Urinary bladder (tissue), 4 donors: ENCODE measurements around the gene ELANE. TPM values are rescaled to one million over a fixed set of nuclear protein-coding genes. Genes with fewer than 3 reads are reported as not detected.
A peak's percentile ranks its signal among the peaks of the same experiment; 100 is the strongest.
"Not testable (repeated sequence)": the region's sequence is repeated elsewhere in the genome, so short reads cannot be mapped to it uniquely, and the experiment has no call there.

ENCODE experiments used
- DNase-seq: peaks from one replicate; pipeline ENCODE4 v3.0.0-alpha.2; 2015; ENCODE audit errors: extremely low spot score
- H3K27ac ChIP-seq: one replicate; pipeline ENCODE4 v1.5.1; 2013; ENCODE audit warnings: low read depth, mild to moderate bottlenecking, moderate library complexity
- H3K36me3 ChIP-seq: one replicate; pipeline ENCODE4 v1.6.1; 2013; ENCODE audit warnings: mild to moderate bottlenecking, moderate library complexity; ENCODE audit not compliant: insufficient read depth
- H3K4me1 ChIP-seq: one replicate; pipeline ENCODE4 v1.6.1; 2013; ENCODE audit warnings: mild to moderate bottlenecking, moderate library complexity; ENCODE audit not compliant: insufficient read depth
- H3K4me3 ChIP-seq: one replicate; pipeline ENCODE4 v1.5.1; 2013; ENCODE audit warnings: low read depth, low read length
- WGBS: extraction: QIAGEN DNeasy Blood & Tissue Kit; methylation state at CpG from one replicate; pipeline ENCODE4 v1.1.7; 2013; 5-methylcytosine and 5-hydroxymethylcytosine counted together
- polyA plus RNA-seq: library from polyadenylated mRNA; stranded (reverse); fragments of 200-250 nt; gene quantifications from one replicate; pipeline ENCODE4 v1.2.3, GENCODE V29; 2013
- total RNA-seq: library from RNA; depleted of rRNA; stranded (reverse); fragments of >200 nt; gene quantifications from one replicate; pipeline ENCODE4 v1.2.3, GENCODE V29; 2014
- donor health status: healthy with polysubstance abuse.
- donor health status: healthy.

Gene ELANE
- total and polyA plus RNA-seq, 2 donors = 5.7 TPM; not detected in 1

GRCh38 chr19:843180-843835, 8.8 kb upstream of the ELANE start:
- Histone ChIP-seq H3K4me1 (peaks cover 2% of the 10 kb centered on the region), H3K36me3 (no peaks in the 10 kb centered on the region), H3K27ac (no peak overlapping the region), H3K4me3 (peak overlapping the region; percentile 2)
- 5% methylated on average over 46 of the region's 46 CpGs for WGBS
- DNase-seq = no peak

GRCh38 chr19:843836-844545, 8.1 kb upstream of the ELANE start:
- Histone ChIP-seq H3K4me1 (peaks cover 2% of the 10 kb centered on the region), H3K4me3 (peak overlapping the region; percentile 2), H3K27ac (no peak overlapping the region), H3K36me3 (no peaks in the 10 kb centered on the region)
- DNase-seq = no peak
- 41% methylated on average over 70 of the region's 70 CpGs for WGBS

- no peak overlapping the region for H3K27ac ChIP-seq
- 48% methylated on average over 11 of the region's 11 CpGs for WGBS
- peaks cover 2% of the 10 kb centered on the region for H3K4me1 ChIP-seq
- no peaks in the 10 kb centered on the region for H3K36me3 ChIP-seq
- no peak overlapping the region for H3K4me3 ChIP-seq
- DNase-seq = no peak
Measured at GRCh38 chr19:844546-844971, 7.5 kb upstream of the ELANE start.

GRCh38 chr19:845707-846521, 6.2 kb upstream of the ELANE start:
- no peak overlapping the region for H3K4me3 ChIP-seq
- H3K27ac ChIP-seq = no peak overlapping the region
- DNase-seq = no peak
- H3K36me3 ChIP-seq = no peaks in the 10 kb centered on the region
- H3K4me1 ChIP-seq = peaks cover 2% of the 10 kb centered on the region
- WGBS = 79% methylated on average over 37 of the region's 37 CpGs

GRCh38 chr19:848386-848921, 3.6 kb upstream of the ELANE start:
- H3K27ac ChIP-seq = no peak overlapping the region
- no peak overlapping the region for H3K4me3 ChIP-seq
- no peaks in the 10 kb centered on the region for H3K36me3 ChIP-seq
- peaks cover 4% of the 10 kb centered on the region for H3K4me1 ChIP-seq
- DNase-seq = no peak
- WGBS = 48% methylated on average over 12 of the region's 12 CpGs

- H3K4me1 ChIP-seq, H3K27ac ChIP-seq, DNase-seq, H3K4me3 ChIP-seq, H3K36me3 ChIP-seq: not testable (repeated sequence)
- WGBS = 85% methylated on average over 8 of the region's 8 CpGs
Measured at GRCh38 chr19:849195-849594, 2.9 kb upstream of the ELANE start.

- WGBS = 16% methylated on average over 28 of the region's 28 CpGs
- Histone ChIP-seq H3K27ac (peak overlapping the region; percentile 83), H3K4me1 (peaks cover 3% of the 10 kb centered on the region), H3K36me3 (no peaks in the 10 kb centered on the region), H3K4me3 (no peak overlapping the region)
- DNase-seq = peak; percentile 52
Measured at GRCh38 chr19:850221-850978, 1.7 kb upstream of the ELANE start.

- H3K4me1 ChIP-seq = peaks cover 3% of the 10 kb centered on the region
- 35% methylated on average over 13 of the region's 13 CpGs for WGBS
- peak overlapping the region; percentile 83 for H3K27ac ChIP-seq
- H3K36me3 ChIP-seq = no peaks in the 10 kb centered on the region
- no peak for DNase-seq
- H3K4me3 ChIP-seq = no peak overlapping the region
Measured at GRCh38 chr19:850979-851335, 1.1 kb upstream of the ELANE start.

- no peaks in the 10 kb centered on the region for H3K36me3 ChIP-seq
- no peak for DNase-seq
- no peak overlapping the region for H3K4me3 ChIP-seq
- WGBS = 25% methylated on average over 67 of the region's 67 CpGs
- H3K4me1 ChIP-seq = peaks cover 3% of the 10 kb centered on the region
- H3K27ac ChIP-seq = no peak overlapping the region
Measured at GRCh38 chr19:853014-853585, 997 bp downstream of the ELANE start.

- WGBS = 80% methylated on average over 13 of the region's 17 CpGs
- not testable (repeated sequence) for H3K27ac ChIP-seq, H3K36me3 ChIP-seq, DNase-seq, H3K4me1 ChIP-seq, H3K4me3 ChIP-seq
Measured at GRCh38 chr19:853614-854220, 1.6 kb downstream of the ELANE start.

- Histone ChIP-seq H3K4me3 (no peak overlapping the region), H3K27ac (no peak overlapping the region), H3K4me1 (peaks cover 3% of the 10 kb centered on the region), H3K36me3 (no peaks in the 10 kb centered on the region)
- WGBS = 79% methylated on average over 6 of the region's 6 CpGs
- DNase-seq = no peak
Measured at GRCh38 chr19:854549-854948, 2.4 kb downstream of the ELANE start.

- peaks cover 3% of the 10 kb centered on the region for H3K4me1 ChIP-seq
- no peak for DNase-seq
- no peak overlapping the region for H3K4me3 ChIP-seq
- WGBS = 90% methylated on average over 12 of the region's 12 CpGs
- no peak overlapping the region for H3K27ac ChIP-seq
- no peaks in the 10 kb centered on the region for H3K36me3 ChIP-seq
Measured at GRCh38 chr19:855142-855541, 3.0 kb downstream of the ELANE start.
